Ectodermal cell (in vitro differentiated cells): ENCODE results near the gene H6PD.

Source experiments
- H3K27ac ChIP-seq: 2 replicates; pipeline ENCODE4 v1.7.0; 2013; ENCODE audit warnings: mild to moderate bottlenecking, low read depth, low read length; ENCODE audit not compliant: insufficient read depth, poor library complexity, severe bottlenecking
- H3K27me3 ChIP-seq: 2 replicates; pipeline ENCODE4 v1.7.0; 2013; ENCODE audit warnings: mild to moderate bottlenecking, low read length; ENCODE audit not compliant: insufficient read depth, control insufficient read depth, poor library complexity, severe bottlenecking
- H3K36me3 ChIP-seq: one replicate; pipeline ENCODE4 v1.7.0; 2013; ENCODE audit warnings: low read length; ENCODE audit not compliant: control insufficient read depth, insufficient read depth
- H3K4me1 ChIP-seq: one replicate; pipeline ENCODE4 v1.7.0; 2013; ENCODE audit warnings: low read length; ENCODE audit not compliant: control insufficient read depth, insufficient read depth
- H3K4me3 ChIP-seq: 2 replicates; pipeline ENCODE4 v1.7.0; 2013; ENCODE audit warnings: low read depth, low read length, control low read depth; ENCODE audit not compliant: insufficient read depth
- H3K9me3 ChIP-seq: 2 replicates; pipeline ENCODE4 v1.7.0; 2013; ENCODE audit warnings: mild to moderate bottlenecking, low read length, moderate library complexity; ENCODE audit not compliant: control insufficient read depth
- WGBS, 2 experiments: methylation state at CpG; one replicate each; pipeline ENCODE4 v1.1.7; 2013; ENCODE audit warnings: missing lambda C conversion rate in 2 of 2; 5-methylcytosine and 5-hydroxymethylcytosine counted together

Gene H6PD

GRCh38 chr1:9316080-9316444 is 81.5 kb downstream of the H6PD start:
- H3K27ac ChIP-seq: no peak overlapping the region
- H3K4me1 ChIP-seq: peaks cover 26% of the 10 kb centered on the region

DNA sequence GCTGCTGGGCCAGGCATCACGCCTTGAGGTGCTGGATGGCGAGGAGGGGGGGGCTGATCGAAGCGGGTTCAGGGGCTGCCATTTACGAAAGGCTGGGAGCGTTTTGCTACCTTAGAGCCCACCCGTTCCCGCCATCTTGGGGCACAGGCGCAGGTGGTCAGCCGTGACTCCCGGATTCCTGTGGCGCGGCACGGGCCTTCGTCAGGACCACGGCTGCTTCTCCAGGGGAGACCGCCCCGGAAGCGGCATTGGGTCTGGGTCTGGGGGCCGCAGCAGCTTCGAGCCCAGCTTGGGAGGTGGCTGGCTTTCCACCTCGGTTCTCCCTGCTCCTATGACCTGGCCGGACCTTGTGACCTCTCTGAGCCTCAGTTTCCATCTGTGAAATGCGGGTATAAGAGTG is 81.9 kb downstream of the H6PD start:
- peaks cover 5% of the 10 kb centered on the region for H3K27me3 ChIP-seq
- no peak overlapping the region for H3K27ac ChIP-seq
- WGBS, 2 experiments: 95 to 96% methylated on average over 24 of the region's 24 CpGs
- no peaks in the 10 kb centered on the region for H3K9me3 ChIP-seq
- no peaks in the 10 kb centered on the region for H3K36me3 ChIP-seq
- H3K4me3 ChIP-seq: no peak overlapping the region
- H3K4me1 ChIP-seq: peaks cover 27% of the 10 kb centered on the region

More at GRCh38 chr1:9316080-9316444, 81.5 kb downstream of the H6PD start:
- Histone ChIP-seq H3K9me3 (no peaks in the 10 kb centered on the region), H3K36me3 (no peaks in the 10 kb centered on the region), H3K27me3 (peaks cover 4% of the 10 kb centered on the region), H3K4me3 (no peak overlapping the region)
- 93 to 95% methylated on average over 7 of the region's 7 CpGs for WGBS, 2 experiments

- H3K9me3 ChIP-seq: no peaks in the 10 kb centered on the region
- no peak overlapping the region for H3K4me3 ChIP-seq
- H3K27me3 ChIP-seq: peaks cover 10% of the 10 kb centered on the region
- 93 to 94% methylated on average over 7 of the region's 7 CpGs for WGBS, 2 experiments
- H3K4me1 ChIP-seq: peaks cover 27% of the 10 kb centered on the region
- no peak overlapping the region for H3K27ac ChIP-seq
- no peaks in the 10 kb centered on the region for H3K36me3 ChIP-seq
These were observed 82.5 kb downstream of the H6PD start for GRCh38 chr1:9317072-9317471.

GRCh38 chr1:9317591-9318417 is 83.2 kb downstream of the H6PD start:
- no peak overlapping the region for H3K4me3 ChIP-seq
- H3K36me3 ChIP-seq: no peaks in the 10 kb centered on the region
- H3K27ac ChIP-seq: no peak overlapping the region
- WGBS, 2 experiments: 82 to 84% methylated on average over 27 of the region's 28 CpGs
- H3K27me3 ChIP-seq: peaks cover 10% of the 10 kb centered on the region
- H3K9me3 ChIP-seq: no peaks in the 10 kb centered on the region
- H3K4me1 ChIP-seq: peaks cover 27% of the 10 kb centered on the region

DNA sequence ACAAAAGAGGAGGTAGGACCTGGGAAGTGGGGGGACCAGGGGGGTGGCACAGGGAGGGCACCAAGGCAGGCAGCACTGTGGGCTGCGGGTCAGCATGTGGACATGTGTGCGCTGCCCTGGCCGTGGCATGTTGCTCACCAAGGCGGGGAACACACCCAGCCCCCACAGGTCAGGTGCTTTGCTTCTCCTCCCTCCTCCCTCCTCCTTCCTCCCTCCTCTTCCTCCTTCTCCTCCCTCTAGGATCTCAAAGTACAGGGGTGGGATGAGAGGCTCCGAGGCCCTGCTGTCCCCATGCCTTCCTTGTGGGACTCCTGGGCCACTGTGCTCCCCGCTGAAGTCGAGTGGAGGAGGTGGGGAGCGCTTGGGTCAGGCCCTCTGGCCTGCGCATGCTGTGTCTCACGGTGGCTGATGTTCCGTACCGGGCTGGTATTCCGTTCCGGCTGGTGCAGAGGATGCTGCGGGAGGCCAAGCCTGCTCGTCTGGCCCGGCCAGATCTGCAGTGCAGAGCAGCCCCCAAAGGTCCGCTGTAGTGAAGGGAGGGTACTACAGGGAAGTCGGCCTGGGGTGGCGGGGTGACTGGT is 84.7 kb downstream of the H6PD start:
- H3K36me3 ChIP-seq: no peaks in the 10 kb centered on the region
- peaks cover 30% of the 10 kb centered on the region for H3K4me1 ChIP-seq
- H3K4me3 ChIP-seq: no peak overlapping the region
- no peak overlapping the region for H3K27ac ChIP-seq
- WGBS, 2 experiments: 86 to 90% methylated on average over 20 of the region's 20 CpGs
- H3K27me3 ChIP-seq: peaks cover 10% of the 10 kb centered on the region
- H3K9me3 ChIP-seq: no peaks in the 10 kb centered on the region

GRCh38 chr1:9319789-9320519 is 85.4 kb downstream of the H6PD start:
- H3K36me3 ChIP-seq: no peaks in the 10 kb centered on the region
- no peaks in the 10 kb centered on the region for H3K9me3 ChIP-seq
- H3K4me1 ChIP-seq: peaks cover 36% of the 10 kb centered on the region
- no peak overlapping the region for H3K4me3 ChIP-seq
- H3K27me3 ChIP-seq: peaks cover 10% of the 10 kb centered on the region
- H3K27ac ChIP-seq: no peak overlapping the region
- 40 to 45% methylated on average over 21 of the region's 21 CpGs for WGBS, 2 experiments
